CD4-positive, alpha-beta T cell treated with Interleukin-17A for 1 hour (primary cell): ENCODE data around the gene ITPKB.

ENCODE experiments used
- DNase-seq: peaks from one replicate; pipeline ENCODE4 v3.0.0-alpha.2; 2020

ITPKB gene

GRCh38 chr1:226702957-226703831, 35.9 kb downstream of the ITPKB start:
- peak; percentile 80 for DNase-seq

GRCh38 chr1:226702318-226702956, 36.6 kb downstream of the ITPKB start:
- DNase-seq: no peak

- no peak for DNase-seq
Measured at GRCh38 chr1:226700861-226701260, 38.2 kb downstream of the ITPKB start.

GRCh38 chr1:226699166-226699565, 39.9 kb downstream of the ITPKB start:
- DNase-seq: no peak

GRCh38 chr1:226698659-226699058, 40.4 kb downstream of the ITPKB start:
- no peak for DNase-seq

- DNase-seq: no peak
Measured at GRCh38 chr1:226697929-226698544, 41.0 kb downstream of the ITPKB start.

GRCh38 chr1:226697151-226697928, 41.7 kb downstream of the ITPKB start:
- no peak for DNase-seq

- no peak for DNase-seq
Measured at GRCh38 chr1:226696547-226696946, 42.5 kb downstream of the ITPKB start.

GRCh38 chr1:226695335-226695900, 43.7 kb downstream of the ITPKB start:
- no peak for DNase-seq

GRCh38 chr1:226692823-226693222, 46.3 kb downstream of the ITPKB start:
- no peak for DNase-seq

- no peak for DNase-seq
Measured at GRCh38 chr1:226692051-226692792, 46.9 kb downstream of the ITPKB start.

- DNase-seq: peak; percentile 71
Measured at GRCh38 chr1:226691247-226691646, 47.8 kb downstream of the ITPKB start.

GRCh38 chr1:226690460-226690982, 48.6 kb downstream of the ITPKB start:
- peak; percentile 66 for DNase-seq

GRCh38 chr1:226688808-226689207, 50.3 kb downstream of the ITPKB start:
- no peak for DNase-seq

GRCh38 chr1:226688056-226688748, 50.9 kb downstream of the ITPKB start:
- DNase-seq: no peak

GRCh38 chr1:226687426-226687825, 51.7 kb downstream of the ITPKB start:
- peak; percentile 65 for DNase-seq

GRCh38 chr1:226686440-226687425, 52.3 kb downstream of the ITPKB start:
- DNase-seq: no peak

GRCh38 chr1:226685196-226685820, 53.8 kb downstream of the ITPKB start:
- no peak for DNase-seq

GRCh38 chr1:226684026-226684425, 55.1 kb downstream of the ITPKB start:
- DNase-seq: no peak
